Gastroesophageal sphincter (tissue), 4 donors: ENCODE results near the gene SPINK4. TPM values are rescaled to one million over a fixed set of nuclear protein-coding genes. Genes with fewer than 3 reads are reported as not detected.

Source experiments
- ATAC-seq: fragments of 150-250 bp; one replicate; pipeline ENCODE4 v1.9.1; 2016; ENCODE audit warnings: mild to moderate bottlenecking, moderate library complexity
- H3K27ac ChIP-seq, 4 donors: fragments of 200-600 bp; sonication (generic) in 3 of 4; 1 replicate in 3 of 4; 2 replicates in 1 of 4; pipeline ENCODE4 v1.5.1; 2016 to 2019
- H3K27me3 ChIP-seq: fragments of 200-600 bp; sonication (generic); one replicate; pipeline ENCODE4 v1.5.1; 2019
- H3K36me3 ChIP-seq, 2 donors: fragments of 200-600 bp; sonication (generic); one replicate each; pipeline ENCODE4 v1.5.1; 2019; ENCODE audit warnings: control low read depth in 1 of 2
- H3K4me1 ChIP-seq, 3 donors: fragments of 200-600 bp; sonication (generic); 1 replicate in 2 of 3; 2 replicates in 1 of 3; pipeline ENCODE4 v1.5.1; 2016 to 2019; ENCODE audit warnings: control low read depth in 2 of 3
- H3K4me3 ChIP-seq, 2 donors: fragments of 200-600 bp; sonication (generic); one replicate each; pipeline ENCODE4 v1.5.1; 2019; ENCODE audit warnings: mild to moderate bottlenecking in 1 of 2, moderate library complexity in 1 of 2
- H3K9me3 ChIP-seq, 3 donors: fragments of 200-600 bp; sonication (generic); one replicate each; pipeline ENCODE4 v1.5.1; 2017 to 2019; ENCODE audit warnings: control low read depth in 2 of 3
- EP300 ChIP-seq: sonication (generic); formaldehyde crosslinking; IDR thresholded peaks from one replicate; pipeline ENCODE4 v1.6.1; 2017; ENCODE audit warnings: antibody characterized with exemption, mild to moderate bottlenecking
- POLR2A ChIP-seq, 2 donors: fragments of 450-650 bp; IDR thresholded peaks; one replicate each; pipeline ENCODE4 v1.6.1; 2017; ENCODE audit warnings: antibody characterized with exemption in 2 of 2, mild to moderate bottlenecking in 2 of 2, moderate library complexity in 1 of 2
- POLR2AphosphoS5 ChIP-seq: sonication (generic); formaldehyde crosslinking; IDR thresholded peaks from one replicate; pipeline ENCODE4 v1.6.1; 2017; ENCODE audit warnings: antibody characterized with exemption
- WGBS, 2 donors: methylation state at CpG; one replicate each; pipeline ENCODE4 v1.1.5; 2018; ENCODE audit warnings: low coverage in 1 of 2; 5-methylcytosine and 5-hydroxymethylcytosine counted together
- total RNA-seq, 4 donors: library from RNA; depleted of rRNA; stranded (reverse); fragments of >200 nt; gene quantifications; one replicate each; pipeline ENCODE4 v1.1.0, GENCODE V29; 2016
- TF ChIP-seq, protein P1 (sequence below), 4 experiments: fragments of 200-600 bp in 2 of 4; fragments of 450-650 bp in 2 of 4; sonication (generic) in 1 of 4; IDR thresholded peaks; one replicate each; pipeline ENCODE4 v1.5.1; 2017 to 2019; ENCODE audit warnings: antibody characterized with exemption in 4 of 4, mild to moderate bottlenecking in 2 of 4, moderate library complexity in 2 of 4

Gene SPINK4
- total RNA-seq, 4 donors from 2014 or later = not detected

DNA sequence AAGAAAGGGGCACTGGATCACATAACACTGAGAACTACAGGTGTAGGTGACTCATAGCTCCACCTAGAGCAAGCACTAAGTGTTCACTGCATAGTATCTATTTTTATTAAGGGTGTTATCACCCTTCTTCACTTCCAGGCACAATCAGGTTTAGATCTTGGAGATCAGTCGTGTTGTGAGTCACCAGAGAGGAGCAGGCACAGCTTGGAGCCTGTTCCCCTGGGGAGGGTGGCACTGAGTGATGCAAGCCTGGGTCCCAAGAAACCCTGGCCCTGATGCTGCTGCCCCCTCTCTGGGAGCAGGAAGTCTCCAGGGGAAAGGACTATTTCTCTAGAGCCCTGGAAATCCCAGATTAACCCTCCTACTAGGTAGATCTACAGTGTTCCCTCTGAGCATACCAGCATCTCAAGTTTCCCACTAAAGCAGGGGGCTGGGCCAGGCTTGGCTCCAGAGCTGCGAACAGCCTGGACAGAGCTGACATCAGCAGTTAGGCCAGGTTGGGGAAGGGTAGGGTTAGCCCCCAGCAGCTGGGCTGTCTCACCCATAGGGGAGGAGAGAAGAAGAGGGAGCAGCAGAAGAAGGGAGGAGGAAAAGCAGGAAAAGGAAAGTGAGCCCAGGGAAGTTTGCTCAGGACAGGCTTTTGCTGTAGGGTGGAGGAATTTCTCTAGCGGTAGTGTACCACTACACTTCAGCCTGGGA lies 28.1 kb upstream of the SPINK4 start:
- 42% methylated on average over 3 of the region's 3 CpGs; no CpG with 5 or more reads in 1 of the 2 donors for WGBS, 2 donors
- no peaks in the 10 kb centered on the region for H3K4me1 ChIP-seq
- no peaks in the 10 kb centered on the region for H3K9me3 ChIP-seq
- H3K4me3 ChIP-seq = no peak overlapping the region
- no peaks in the 10 kb centered on the region for H3K36me3 ChIP-seq
- no peak overlapping the region for H3K27ac ChIP-seq
- TF ChIP-seq POLR2A (IDR thresholded peaks at IDR 0.05) = no peak
- TF ChIP-seq, protein P1, sequence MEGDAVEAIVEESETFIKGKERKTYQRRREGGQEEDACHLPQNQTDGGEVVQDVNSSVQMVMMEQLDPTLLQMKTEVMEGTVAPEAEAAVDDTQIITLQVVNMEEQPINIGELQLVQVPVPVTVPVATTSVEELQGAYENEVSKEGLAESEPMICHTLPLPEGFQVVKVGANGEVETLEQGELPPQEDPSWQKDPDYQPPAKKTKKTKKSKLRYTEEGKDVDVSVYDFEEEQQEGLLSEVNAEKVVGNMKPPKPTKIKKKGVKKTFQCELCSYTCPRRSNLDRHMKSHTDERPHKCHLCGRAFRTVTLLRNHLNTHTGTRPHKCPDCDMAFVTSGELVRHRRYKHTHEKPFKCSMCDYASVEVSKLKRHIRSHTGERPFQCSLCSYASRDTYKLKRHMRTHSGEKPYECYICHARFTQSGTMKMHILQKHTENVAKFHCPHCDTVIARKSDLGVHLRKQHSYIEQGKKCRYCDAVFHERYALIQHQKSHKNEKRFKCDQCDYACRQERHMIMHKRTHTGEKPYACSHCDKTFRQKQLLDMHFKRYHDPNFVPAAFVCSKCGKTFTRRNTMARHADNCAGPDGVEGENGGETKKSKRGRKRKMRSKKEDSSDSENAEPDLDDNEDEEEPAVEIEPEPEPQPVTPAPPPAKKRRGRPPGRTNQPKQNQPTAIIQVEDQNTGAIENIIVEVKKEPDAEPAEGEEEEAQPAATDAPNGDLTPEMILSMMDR (IDR thresholded peaks at IDR 0.05) = no peak
- TF ChIP-seq EP300 = no peak
- TF ChIP-seq POLR2AphosphoS5 = no peak
- ATAC-seq = no peak
- no peaks in the 10 kb centered on the region for H3K27me3 ChIP-seq

DNA sequence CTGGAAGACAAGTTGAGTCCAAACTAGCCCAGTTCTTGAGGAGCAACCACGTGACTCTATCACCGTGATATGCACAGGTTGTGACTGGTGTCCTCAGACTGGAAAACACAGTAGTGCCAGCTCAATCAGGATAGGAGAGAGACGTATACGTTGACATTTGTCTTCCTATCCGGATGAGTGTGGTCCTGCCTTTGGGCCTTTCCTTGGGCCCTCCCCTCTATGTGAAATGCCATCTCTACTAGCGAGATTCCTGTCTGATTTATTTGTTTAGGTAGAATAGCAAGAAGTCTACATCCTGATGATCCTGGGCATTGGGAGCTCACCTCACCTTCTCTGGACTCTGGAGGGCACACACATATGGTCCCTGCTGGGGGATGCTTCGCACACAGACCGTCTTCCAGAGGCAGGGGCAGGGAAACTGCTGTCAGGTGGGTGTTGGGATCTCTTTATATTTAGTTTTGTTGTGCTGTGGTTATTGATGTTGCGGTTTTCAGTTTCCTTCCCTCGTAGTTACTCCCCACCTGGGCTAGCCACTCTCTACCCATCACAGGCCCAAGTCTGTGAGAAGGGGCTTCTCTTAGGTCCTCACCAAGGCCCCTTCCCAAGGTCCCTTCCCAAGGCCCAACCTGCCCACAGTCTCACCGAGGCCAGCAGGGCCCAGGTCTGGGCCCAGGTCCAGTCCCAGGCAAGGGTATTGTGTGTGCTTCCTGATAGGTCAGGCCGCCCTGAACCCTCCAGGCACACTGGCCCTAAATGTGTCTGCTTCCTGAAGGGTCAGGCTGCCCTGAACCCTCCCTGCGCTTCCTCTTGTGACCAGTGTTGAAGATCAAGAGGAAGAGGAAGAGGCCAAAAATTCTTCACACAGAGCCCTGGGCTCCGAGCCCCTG lies 19.0 kb upstream of the SPINK4 start:
- 90 to 98% methylated on average over 3 to 7 of the region's 14 CpGs for WGBS, 2 donors
- Histone ChIP-seq H3K27ac (no peak overlapping the region), H3K36me3 (no peaks in the 10 kb centered on the region), H3K4me1 (peaks cover 0 to 8% (median 0%) of the 10 kb centered on the region in 3 donors), H3K4me3 (no peak overlapping the region), H3K27me3 (peaks cover 5% of the 10 kb centered on the region), H3K9me3 (no peaks in the 10 kb centered on the region)
- TF ChIP-seq POLR2AphosphoS5 (no peak), POLR2A (IDR thresholded peaks at IDR 0.05) (no peak), EP300 (no peak)
- TF ChIP-seq, protein P1 (IDR thresholded peaks at IDR 0.05) = no peak
- ATAC-seq = peak; percentile 53

DNA sequence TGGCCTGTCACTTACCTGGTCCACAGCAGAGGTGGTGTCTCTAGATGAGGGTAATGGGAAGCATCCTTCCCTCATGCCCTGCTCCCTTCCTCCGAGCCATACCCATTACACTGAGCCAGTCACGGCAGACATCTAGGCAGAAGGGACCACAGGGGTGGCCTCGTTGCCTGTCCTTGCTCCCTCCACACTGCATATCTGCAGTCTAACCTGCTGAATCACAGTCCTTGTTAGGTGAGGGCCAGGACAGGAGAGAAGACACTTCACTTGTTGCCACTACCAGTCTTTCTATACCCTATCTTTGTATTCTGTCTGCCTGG lies 18.4 kb upstream of the SPINK4 start:
- Histone ChIP-seq H3K27me3 (peaks cover 5% of the 10 kb centered on the region), H3K36me3 (no peaks in the 10 kb centered on the region), H3K27ac (no peak overlapping the region), H3K9me3 (no peaks in the 10 kb centered on the region), H3K4me3 (no peak overlapping the region), H3K4me1 (peaks cover 0 to 8% (median 0%) of the 10 kb centered on the region in 3 donors)
- WGBS, 2 donors = 83% methylated on average over 1 of the region's 3 CpGs; no CpG with 5 or more reads in 1 of the 2 donors
- ATAC-seq = peak; percentile 16
- TF ChIP-seq POLR2A (IDR thresholded peaks at IDR 0.05) = no peak
- no peak for TF ChIP-seq EP300
- TF ChIP-seq, protein P1 (IDR thresholded peaks at IDR 0.05) = no peak

DNA sequence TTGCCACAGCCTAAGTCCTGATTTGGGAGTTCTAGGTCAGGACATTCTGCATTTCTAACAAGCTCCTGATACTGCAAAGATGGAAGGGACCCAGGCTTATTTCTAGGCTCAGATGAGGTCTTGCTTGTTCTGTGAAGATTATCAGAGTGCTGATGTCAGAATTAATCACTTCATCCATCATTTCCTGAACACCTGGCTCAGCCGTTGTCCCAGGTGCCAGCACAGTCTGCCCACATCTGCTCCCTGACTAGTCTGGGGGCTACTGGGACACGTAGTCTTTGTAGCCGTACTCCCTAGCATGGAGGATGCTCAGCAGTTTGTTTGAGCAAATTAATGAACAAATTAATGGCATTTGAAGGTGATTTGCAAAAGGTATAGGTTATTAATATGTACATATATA lies 17.9 kb upstream of the SPINK4 start:
- H3K4me1 ChIP-seq = peaks cover 0 to 8% (median 0%) of the 10 kb centered on the region in 3 donors
- H3K9me3 ChIP-seq = no peaks in the 10 kb centered on the region
- no peak overlapping the region for H3K27ac ChIP-seq
- ATAC-seq = no peak
- peaks cover 5% of the 10 kb centered on the region for H3K27me3 ChIP-seq
- H3K4me3 ChIP-seq = no peak overlapping the region
- no peaks in the 10 kb centered on the region for H3K36me3 ChIP-seq
- WGBS, 2 donors = 69% methylated on average over 3 of the region's 3 CpGs; no CpG with 5 or more reads in 1 of the 2 donors
- TF ChIP-seq POLR2AphosphoS5 (no peak), EP300 (no peak), POLR2A (IDR thresholded peaks at IDR 0.05) (no peak)
- TF ChIP-seq, protein P1 (IDR thresholded peaks at IDR 0.05) = no peak
